Parietal lobe (tissue), 1 donor: ENCODE data around the gene CD276. TPM values are rescaled to one million over a fixed set of nuclear protein-coding genes. Genes with fewer than 3 reads are reported as not detected.

ENCODE experiments used
- total RNA-seq: library from RNA; depleted of rRNA; stranded (reverse); fragments of >200 nt; gene quantifications from one replicate; pipeline ENCODE4 v1.2.3, GENCODE V29; 2014

CD276 gene
- 52.9 TPM for total RNA-seq

GRCh38 chr15:73683777-73684580 lies at the start of gene CD276:
TSS of gene CD276 (plus strand) at chr15:73684383. CDS start at chr15:73699640, 15,257 bp downstream.

GRCh38 chr15:73753250-73754130 lies 69.3 kb downstream of the CD276 start, which contains the start of gene INSYN1:
TSS of gene INSYN1 (minus strand) at chr15:73753351. CDS start at chr15:73751130, 2,221 bp downstream.

Other genes with a start within 250 kb of the CD276 start
- not detected for gene REC114, start 241.2 kb upstream of the CD276 start, total RNA-seq
- 129 TPM for gene NPTN, start 51.0 kb upstream of the CD276 start, total RNA-seq
- 28.5 TPM for gene INSYN1, start 69.0 kb downstream of the CD276 start, total RNA-seq
- gene TBC1D21, start 189.2 kb downstream of the CD276 start, total RNA-seq, result not detected
- 3.4 TPM for gene LOXL1, start 242.1 kb downstream of the CD276 start, total RNA-seq